H9 (cell line): ENCODE measurements around the gene ACP2. TPM values are rescaled to one million over a fixed set of nuclear protein-coding genes. Genes with fewer than 3 reads are reported as not detected.

Source experiments
- DNase-seq: peaks from one replicate; pipeline ENCODE4 v3.0.0-alpha.2; 2017
- H2AFZ ChIP-seq: one replicate; pipeline ENCODE4 v1.6.1; 2013; ENCODE audit warnings: mild to moderate bottlenecking, low read length, control low read depth, moderate library complexity
- H2AK5ac ChIP-seq: 2 replicates; pipeline ENCODE4 v1.6.1; 2013; ENCODE audit warnings: low read length, control low read depth, mixed read lengths; ENCODE audit not compliant: insufficient read length
- H2BK120ac ChIP-seq: one replicate; pipeline ENCODE4 v1.6.1; 2013; ENCODE audit warnings: low read depth, mild to moderate bottlenecking, low read length, control low read depth, inconsistent platforms; ENCODE audit not compliant: poor library complexity, severe bottlenecking
- H2BK12ac ChIP-seq: 2 replicates; pipeline ENCODE4 v1.6.1; 2013; ENCODE audit warnings: low read length, control low read depth, mixed read lengths, low read depth; ENCODE audit not compliant: insufficient read length
- H2BK15ac ChIP-seq: 2 replicates; pipeline ENCODE4 v1.6.1; 2013; ENCODE audit warnings: low read depth, low read length, control low read depth
- H2BK20ac ChIP-seq: one replicate; pipeline ENCODE4 v1.6.1; 2013; ENCODE audit warnings: low read depth, mild to moderate bottlenecking, low read length, control low read depth, inconsistent platforms; ENCODE audit not compliant: poor library complexity, severe bottlenecking
- H2BK5ac ChIP-seq: 2 replicates; pipeline ENCODE4 v1.6.1; 2013; ENCODE audit warnings: low read length, control low read depth, mixed read lengths; ENCODE audit not compliant: insufficient read length
- H3K14ac ChIP-seq: 2 replicates; pipeline ENCODE4 v1.6.1; 2013; ENCODE audit warnings: low read length, control low read depth; ENCODE audit not compliant: insufficient read depth
- H3K18ac ChIP-seq: 2 replicates; pipeline ENCODE4 v1.6.1; 2013; ENCODE audit warnings: low read depth, mild to moderate bottlenecking, mixed read lengths, low read length, control low read depth; ENCODE audit not compliant: insufficient read length
- H3K23ac ChIP-seq: 2 replicates; pipeline ENCODE4 v1.6.1; 2013; ENCODE audit warnings: low read length, control low read depth, mixed read lengths, low read depth; ENCODE audit not compliant: insufficient read length
- H3K23me2 ChIP-seq: 2 replicates; pipeline ENCODE4 v1.6.1; 2013; ENCODE audit warnings: low read depth, mild to moderate bottlenecking, mixed read lengths, low read length, control low read depth; ENCODE audit not compliant: insufficient read length, poor library complexity, severe bottlenecking
- H3K27ac ChIP-seq: 2 replicates; pipeline ENCODE4 v1.5.1; 2013; ENCODE audit warnings: low read length, control low read depth, mixed read lengths, low read depth; ENCODE audit not compliant: insufficient read length
- H3K27me3 ChIP-seq: 2 replicates; pipeline ENCODE4 v1.6.1; 2013; ENCODE audit warnings: low read length, control low read depth, inconsistent platforms; ENCODE audit not compliant: insufficient read depth
- H3K4ac ChIP-seq: 2 replicates; pipeline ENCODE4 v1.6.1; 2013; ENCODE audit warnings: low read depth, mild to moderate bottlenecking, control low read depth, inconsistent platforms, low read length, moderate library complexity
- H3K4me1 ChIP-seq: 2 replicates; pipeline ENCODE4 v1.6.1; 2013; ENCODE audit warnings: low read length, control low read depth, inconsistent platforms; ENCODE audit not compliant: insufficient read depth
- H3K4me2 ChIP-seq: 2 replicates; pipeline ENCODE4 v1.6.1; 2013; ENCODE audit warnings: low read length, control low read depth, mixed read lengths; ENCODE audit not compliant: insufficient read length, insufficient read depth
- H3K56ac ChIP-seq: 2 replicates; pipeline ENCODE4 v1.6.1; 2013; ENCODE audit warnings: low read depth, mild to moderate bottlenecking, mixed read lengths, low read length, control low read depth; ENCODE audit not compliant: insufficient read length
- H3K79me1 ChIP-seq: 2 replicates; pipeline ENCODE4 v1.6.1; 2013; ENCODE audit warnings: low read depth, mild to moderate bottlenecking, moderate library complexity, low read length, control low read depth, inconsistent platforms; ENCODE audit not compliant: insufficient read depth, poor library complexity, severe bottlenecking
- H3K79me2 ChIP-seq: 2 replicates; pipeline ENCODE4 v1.6.1; 2013; ENCODE audit warnings: low read length, control low read depth, inconsistent platforms; ENCODE audit not compliant: insufficient read depth
- H3K9ac ChIP-seq: 2 replicates; pipeline ENCODE4 v1.6.1; 2013; ENCODE audit warnings: low read length, control low read depth, mixed read lengths; ENCODE audit not compliant: insufficient read length; ENCODE audit errors: extremely low read depth
- H3K9me3 ChIP-seq: one replicate; pipeline ENCODE4 v1.6.1; 2013; ENCODE audit warnings: low read depth, low read length, inconsistent platforms; ENCODE audit not compliant: control insufficient read depth
- H3T11ph ChIP-seq: one replicate; pipeline ENCODE4 v1.6.1; 2013; ENCODE audit warnings: mild to moderate bottlenecking, low read length, control low read depth, inconsistent platforms
- H4K20me1 ChIP-seq: one replicate; pipeline ENCODE4 v1.6.1; 2013; ENCODE audit not compliant: control insufficient read depth, insufficient read length, insufficient read depth
- H4K5ac ChIP-seq: 2 replicates; pipeline ENCODE4 v1.6.1; 2013; ENCODE audit warnings: low read depth, mild to moderate bottlenecking, mixed read lengths, low read length, control low read depth; ENCODE audit not compliant: insufficient read length
- H4K8ac ChIP-seq: replicated peaks from 2 replicates; pipeline ENCODE4 v1.6.1; 2013; ENCODE audit warnings: low read length, control low read depth, mixed read lengths, low read depth; ENCODE audit not compliant: insufficient read length
- H4K91ac ChIP-seq: 2 replicates; pipeline ENCODE4 v1.6.1; 2013; ENCODE audit warnings: low read depth, mild to moderate bottlenecking, moderate library complexity, mixed read lengths, low read length, control low read depth; ENCODE audit not compliant: insufficient read length
- H3K27ac Mint-ChIP-seq, 3 experiments: 2 replicates in 2 of 3; 3 replicates in 1 of 3; pipeline ENCODE4 v1.8.0; 2020 to 2021; ENCODE audit warnings: mixed read lengths in 3 of 3, mild to moderate bottlenecking in 1 of 3, moderate library complexity in 1 of 3
- H3K27me3 Mint-ChIP-seq: 2 replicates; pipeline ENCODE4 v1.8.0; 2021; ENCODE audit warnings: low read depth, mild to moderate bottlenecking, moderate library complexity, mixed read lengths
- H3K36me3 Mint-ChIP-seq, 3 experiments: 2 replicates in 2 of 3; 3 replicates in 1 of 3; pipeline ENCODE4 v1.8.0; 2020 to 2021; ENCODE audit warnings: low read depth in 3 of 3, mixed read lengths in 3 of 3; ENCODE audit not compliant: insufficient read depth in 1 of 3
- H3K4me1 Mint-ChIP-seq, 2 experiments: 2 replicates each; pipeline ENCODE4 v1.8.0; 2020; ENCODE audit warnings: mixed read lengths in 2 of 2
- H3K4me3 Mint-ChIP-seq, 2 experiments: 2 replicates in 1 of 2; 3 replicates in 1 of 2; pipeline ENCODE4 v1.8.0; 2020 to 2021; ENCODE audit warnings: mild to moderate bottlenecking in 2 of 2, mixed read lengths in 2 of 2, moderate library complexity in 1 of 2
- H3K9me3 Mint-ChIP-seq, 2 experiments: 2 replicates in 1 of 2; 3 replicates in 1 of 2; pipeline ENCODE4 v1.8.0; 2020; ENCODE audit warnings: mild to moderate bottlenecking in 2 of 2, mixed read lengths in 2 of 2, moderate library complexity in 1 of 2
- WGBS: extraction: QIAGEN DNeasy Blood & Tissue Kit; methylation state at CpG from one replicate; pipeline ENCODE4 v1.1.7; 2013; ENCODE audit warnings: missing lambda C conversion rate, low lambda C conversion rate, mixed read lengths; ENCODE audit not compliant: insufficient read length; ENCODE audit errors: extremely low coverage; 5-methylcytosine and 5-hydroxymethylcytosine counted together
- total RNA-seq: library from RNA; stranded (reverse); gene quantifications from 2 replicates; pipeline ENCODE4 v1.2.1, GENCODE V29; 2021
- TF ChIP-seq, protein P1 (sequence below): fragments of 200-600 bp; sonication (generic); conservative IDR thresholded peaks from 3 replicates; pipeline ENCODE4 v1.8.0; 2021; ENCODE audit warnings: antibody characterized with exemption, mild to moderate bottlenecking

ACP2 gene
- total RNA-seq, 1 experiment from 2014 or later: 29.5 TPM

- no peak overlapping the region for H2BK20ac ChIP-seq
- no peak overlapping the region for H3K23ac ChIP-seq
- H3K4ac ChIP-seq: no peak overlapping the region
- H3K79me2 ChIP-seq: no peaks in the 10 kb centered on the region
- H3K18ac ChIP-seq: no peak overlapping the region
- H3K79me1 ChIP-seq: no peaks in the 10 kb centered on the region
- H3K9ac ChIP-seq: no peak overlapping the region
- TF ChIP-seq, protein P1, sequence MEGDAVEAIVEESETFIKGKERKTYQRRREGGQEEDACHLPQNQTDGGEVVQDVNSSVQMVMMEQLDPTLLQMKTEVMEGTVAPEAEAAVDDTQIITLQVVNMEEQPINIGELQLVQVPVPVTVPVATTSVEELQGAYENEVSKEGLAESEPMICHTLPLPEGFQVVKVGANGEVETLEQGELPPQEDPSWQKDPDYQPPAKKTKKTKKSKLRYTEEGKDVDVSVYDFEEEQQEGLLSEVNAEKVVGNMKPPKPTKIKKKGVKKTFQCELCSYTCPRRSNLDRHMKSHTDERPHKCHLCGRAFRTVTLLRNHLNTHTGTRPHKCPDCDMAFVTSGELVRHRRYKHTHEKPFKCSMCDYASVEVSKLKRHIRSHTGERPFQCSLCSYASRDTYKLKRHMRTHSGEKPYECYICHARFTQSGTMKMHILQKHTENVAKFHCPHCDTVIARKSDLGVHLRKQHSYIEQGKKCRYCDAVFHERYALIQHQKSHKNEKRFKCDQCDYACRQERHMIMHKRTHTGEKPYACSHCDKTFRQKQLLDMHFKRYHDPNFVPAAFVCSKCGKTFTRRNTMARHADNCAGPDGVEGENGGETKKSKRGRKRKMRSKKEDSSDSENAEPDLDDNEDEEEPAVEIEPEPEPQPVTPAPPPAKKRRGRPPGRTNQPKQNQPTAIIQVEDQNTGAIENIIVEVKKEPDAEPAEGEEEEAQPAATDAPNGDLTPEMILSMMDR: no peak
- DNase-seq: no peak
- H2BK120ac ChIP-seq: no peak overlapping the region
- Mint-ChIP-seq H3K36me3 (peaks cover 0 to 56% (median 46%) of the 10 kb centered on the region in 3 experiments; a peak in 5 of 7 replicates), H3K9me3 (no peaks in the 10 kb centered on the region), H3K4me3 (no peak overlapping the region), H3K4me1 (peaks cover 0 to 9% of the 10 kb centered on the region in 2 experiments; a peak in 3 of 4 replicates), H3K27ac (peak overlapping the region in 1 of 3 experiments; percentile 22; a peak in 1 of 7 replicates), H3K27me3 (no peaks in the 10 kb centered on the region)
- no peak overlapping the region for H2AFZ ChIP-seq
- no peak overlapping the region for H3K14ac ChIP-seq
- H3K4me2 ChIP-seq: no peak overlapping the region
- WGBS: no CpG with 5 or more reads among the region's 4 CpGs
- no peaks in the 10 kb centered on the region for H4K20me1 ChIP-seq
- no peak overlapping the region for H4K91ac ChIP-seq
- H3K9me3 ChIP-seq: no peaks in the 10 kb centered on the region
- H3K4me1 ChIP-seq: no peaks in the 10 kb centered on the region
- H3K27ac ChIP-seq: no peak overlapping the region
- no peak overlapping the region for H4K8ac ChIP-seq
- H3T11ph ChIP-seq: no peak overlapping the region
- H2AK5ac ChIP-seq: no peak overlapping the region
- no peaks in the 10 kb centered on the region for H3K27me3 ChIP-seq
- H2BK5ac ChIP-seq: no peak overlapping the region
- H2BK15ac ChIP-seq: no peak overlapping the region
- H3K56ac ChIP-seq: no peak overlapping the region
- H2BK12ac ChIP-seq: no peak overlapping the region
- H3K23me2 ChIP-seq: no peaks in the 10 kb centered on the region
- H4K5ac ChIP-seq: no peak overlapping the region
Measured at GRCh38 chr11:47233051-47233450, 15.6 kb downstream of the ACP2 start.
